Stimulated activated naive CD8-positive, alpha-beta T cell treated with anti-CD3 and anti-CD28 coated beads, Interleukin-15, Interleukin-2, amounts not matched to agents 100 U/mL and 50 U/mL, for 24 hours (primary cell): Measurements from ENCODE around the gene GPR89A.
"Not testable (repeated sequence)": the region's sequence is repeated elsewhere in the genome, so short reads cannot be mapped to it uniquely, and the experiment has no call there.

ENCODE experiments used
- ATAC-seq: fragments of 150-1000 bp; cut with Tn5 transposase; one replicate; pipeline ENCODE4 v1.10.0; 2021
- DNase-seq: peaks from one replicate; pipeline ENCODE4 v3.0.0; 2021

The GPR89A gene

GRCh38 chr1:145607833-145608733 lies at the start of gene GPR89A:
Gene GPR89A (plus strand): TSS chr1:145607988. CDS start chr1:145608134, 146 bp downstream.
- peak; percentile 99 for ATAC-seq
- peak; percentile 97 for DNase-seq

GRCh38 chr1:145586820-145587219 lies 21.0 kb upstream of the GPR89A start:
- not testable (repeated sequence) for ATAC-seq

GRCh38 chr1:145590806-145591205 lies 17.0 kb upstream of the GPR89A start:
- peak; percentile 57 for DNase-seq
- ATAC-seq = not testable (repeated sequence)

More at GRCh38 chr1:145586820-145587219, 21.0 kb upstream of the GPR89A start:
- not testable (repeated sequence) for DNase-seq

DNA sequence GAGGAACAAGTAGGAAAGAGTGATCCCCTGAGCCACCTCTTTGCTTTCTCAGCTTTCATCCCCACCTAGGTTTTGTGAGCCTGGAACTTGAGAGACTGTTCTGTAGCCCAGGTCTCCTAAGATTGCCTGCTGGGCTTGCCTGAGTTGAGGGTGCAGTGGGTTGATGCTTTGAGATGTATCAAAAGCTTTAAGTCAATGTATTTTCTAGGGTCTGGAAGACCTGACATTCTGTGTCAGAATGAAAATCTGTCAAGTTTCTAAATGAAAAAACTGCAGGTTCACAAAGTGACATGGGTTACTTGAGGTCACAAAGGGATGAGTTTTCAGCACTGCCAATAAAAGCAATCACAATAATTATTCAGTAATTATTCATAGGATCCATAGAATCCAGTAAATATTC lies 15.4 kb upstream of the GPR89A start:
- not testable (repeated sequence) for ATAC-seq

GRCh38 chr1:145595421-145595820 lies 12.4 kb upstream of the GPR89A start:
- DNase-seq, ATAC-seq: not testable (repeated sequence)

More for the DNA sequence above, 15.4 kb upstream of the GPR89A start:
- not testable (repeated sequence) for DNase-seq

- DNase-seq, ATAC-seq: not testable (repeated sequence)
These were observed 11.6 kb upstream of the GPR89A start for GRCh38 chr1:145596236-145596635.

GRCh38 chr1:145599426-145599825 lies 8.4 kb upstream of the GPR89A start:
- ATAC-seq, DNase-seq: not testable (repeated sequence)

DNA sequence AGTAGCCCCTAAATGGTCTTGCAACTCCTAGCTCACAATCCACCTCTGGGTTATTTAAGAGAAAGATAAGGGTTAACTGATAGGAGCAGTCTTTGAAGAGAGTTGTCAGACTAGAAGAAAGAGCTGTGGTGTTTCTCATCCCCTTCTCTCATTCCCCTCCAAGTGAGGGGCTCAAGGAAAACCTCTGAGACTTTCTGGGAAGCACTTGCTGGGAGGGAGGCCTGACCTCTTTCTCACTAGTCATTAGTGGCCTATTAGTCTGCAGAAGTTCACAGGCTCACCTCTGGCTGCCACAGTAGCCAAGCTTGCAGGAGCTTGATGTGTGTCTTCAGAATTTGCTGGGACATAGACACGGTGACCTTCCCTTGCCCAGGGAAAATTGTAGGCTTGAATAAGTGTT lies 6.2 kb upstream of the GPR89A start:
- DNase-seq (no peak), ATAC-seq (no peak)

GRCh38 chr1:145606840-145607239 lies 948 bp upstream of the GPR89A start:
- not testable (repeated sequence) for ATAC-seq, DNase-seq

DNA sequence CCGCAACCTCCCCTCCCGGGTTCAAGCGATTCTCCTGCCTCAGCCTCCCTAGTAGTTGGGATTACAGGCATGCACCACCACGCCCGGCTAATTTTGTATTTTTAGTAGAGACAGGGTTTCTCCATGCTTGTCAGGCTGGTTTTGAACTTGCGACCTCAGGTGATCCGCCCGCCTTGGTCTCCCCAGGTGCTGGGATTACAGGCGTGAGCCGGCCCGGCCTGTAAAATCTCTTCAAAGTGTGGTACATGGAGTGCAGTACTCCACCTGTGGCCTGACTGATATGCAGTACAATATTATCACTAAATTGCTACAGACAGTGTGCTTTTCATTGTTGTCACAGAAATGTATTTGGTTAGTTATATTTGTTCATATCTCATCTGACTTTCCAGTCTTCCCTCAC lies 499 bp upstream of the GPR89A start:
- ATAC-seq, DNase-seq: not testable (repeated sequence)

GRCh38 chr1:145610744-145611143 lies 3.0 kb downstream of the GPR89A start:
- not testable (repeated sequence) for ATAC-seq

DNA sequence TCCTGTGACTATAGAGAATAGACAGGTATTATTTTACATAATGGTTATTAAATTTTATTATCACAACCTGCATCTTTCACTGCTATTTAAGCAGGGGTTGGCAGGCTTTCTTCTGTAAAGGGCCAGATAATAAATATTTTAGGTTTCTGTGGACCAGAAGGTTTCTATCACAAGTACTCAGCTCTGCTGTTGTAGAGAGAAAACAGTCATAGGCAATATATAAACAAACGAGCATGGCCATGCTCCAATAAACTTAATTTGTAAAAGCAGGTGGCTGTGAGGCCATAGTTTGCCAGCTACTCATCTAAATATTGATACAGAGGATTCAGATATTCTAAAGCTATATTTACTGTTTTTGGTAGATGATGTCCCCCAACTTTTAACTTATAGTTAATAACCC lies 12.3 kb downstream of the GPR89A start:
- DNase-seq, ATAC-seq: not testable (repeated sequence)

More at GRCh38 chr1:145610744-145611143, 3.0 kb downstream of the GPR89A start:
- not testable (repeated sequence) for DNase-seq

DNA sequence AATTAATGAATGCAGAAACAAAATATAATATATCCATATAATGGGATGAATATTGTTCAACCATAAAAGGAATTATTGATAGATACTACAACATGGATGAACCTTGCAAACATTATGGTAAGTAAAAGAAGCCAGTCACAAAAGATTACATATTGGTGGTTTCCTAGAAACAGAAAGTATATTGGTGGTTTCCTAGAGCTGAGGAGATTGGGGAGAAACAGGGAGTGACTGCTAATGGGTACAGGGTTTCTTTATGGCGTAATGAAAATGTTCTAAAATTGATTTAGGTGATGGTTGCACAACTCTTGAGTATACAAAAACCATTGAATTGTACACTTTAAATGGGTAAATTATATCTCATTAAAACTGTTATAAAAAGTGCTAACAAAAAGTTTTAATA lies 14.4 kb downstream of the GPR89A start:
- ATAC-seq = not testable (repeated sequence)

GRCh38 chr1:145636237-145636636 lies 28.4 kb downstream of the GPR89A start:
- not testable (repeated sequence) for ATAC-seq, DNase-seq

More for the DNA sequence above, 14.4 kb downstream of the GPR89A start:
- DNase-seq = not testable (repeated sequence)

GRCh38 chr1:145641886-145642285 lies 34.1 kb downstream of the GPR89A start:
- not testable (repeated sequence) for DNase-seq
- peak; percentile 34 for ATAC-seq

DNA sequence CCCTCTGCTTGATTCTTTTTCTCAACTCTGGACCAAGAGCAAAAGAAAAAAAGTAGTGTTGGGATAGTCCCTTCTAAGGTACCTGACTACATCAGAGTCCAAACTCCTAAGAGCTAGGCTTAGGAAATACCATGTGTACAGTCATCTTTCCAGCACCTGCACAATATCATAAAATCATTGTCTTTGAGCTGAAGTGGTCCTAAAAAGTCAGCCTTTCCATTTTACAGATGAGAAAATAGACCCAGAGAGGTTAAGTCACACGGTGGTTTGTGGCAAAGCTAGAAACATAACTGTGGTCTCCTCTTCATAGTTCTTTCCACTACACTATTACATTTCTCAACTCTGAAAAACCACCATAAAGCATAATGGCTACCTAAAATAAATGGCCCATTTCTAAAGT lies 36.2 kb downstream of the GPR89A start:
- not testable (repeated sequence) for DNase-seq
- ATAC-seq = peak; percentile 97

- ATAC-seq (peak; percentile 49), DNase-seq (peak; percentile 3)
These were observed 48.6 kb downstream of the GPR89A start for GRCh38 chr1:145656245-145656943.

DNA sequence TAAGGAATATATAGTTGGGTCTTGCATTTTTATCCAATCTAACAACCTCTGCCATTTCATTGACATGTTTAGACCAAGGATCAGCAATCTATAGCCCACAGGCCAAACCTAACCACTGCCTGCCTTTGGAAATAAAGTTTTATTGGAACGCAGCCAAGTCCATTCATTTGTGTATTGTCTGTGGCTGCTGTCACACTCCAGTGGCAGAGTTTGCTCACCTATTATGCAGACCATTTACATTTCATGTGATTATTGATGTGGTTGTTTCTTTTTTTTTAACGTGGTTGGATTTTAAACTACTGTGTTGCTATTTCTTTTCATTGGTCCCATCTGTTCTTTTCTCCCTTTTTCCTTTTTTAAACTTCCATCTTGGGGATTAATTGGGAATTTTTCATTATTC lies 54.7 kb downstream of the GPR89A start:
- DNase-seq (peak; percentile 5), ATAC-seq (peak; percentile 78)

GRCh38 chr1:145665015-145665414 lies 57.2 kb downstream of the GPR89A start:
- not testable (repeated sequence) for DNase-seq

GRCh38 chr1:145670995-145671745 lies 63.4 kb downstream of the GPR89A start:
- ATAC-seq, DNase-seq: not testable (repeated sequence)

More at GRCh38 chr1:145665015-145665414, 57.2 kb downstream of the GPR89A start:
- not testable (repeated sequence) for ATAC-seq

DNA sequence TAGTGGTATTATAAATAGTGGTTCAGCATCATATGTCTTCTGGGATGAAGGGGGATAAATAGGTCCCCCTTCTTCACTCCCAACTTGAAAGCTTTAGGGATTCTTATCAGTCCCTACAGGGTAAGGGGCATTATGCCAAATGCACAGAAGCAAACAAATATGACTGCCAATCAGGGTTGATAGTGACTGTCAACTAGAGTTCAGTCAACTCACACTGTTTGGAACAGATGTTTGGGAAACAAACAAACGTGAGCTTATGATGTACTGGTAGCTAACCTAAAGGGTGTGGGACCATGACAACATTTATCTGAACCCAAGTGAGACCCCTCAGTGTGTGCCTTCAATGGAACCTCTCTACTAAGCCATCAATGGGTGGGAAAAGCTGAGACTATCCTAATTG lies 65.4 kb downstream of the GPR89A start:
- not testable (repeated sequence) for ATAC-seq, DNase-seq
